MCF 10A (cell line): Measurements from ENCODE around the gene MKNK1. TPM values are rescaled to one million over a fixed set of nuclear protein-coding genes. Genes with fewer than 3 reads are reported as not detected.

Source experiments
- BruUV-seq: library from RNA; stranded (reverse); fragments of 400-500 nt; replicated peaks from 2 replicates; lab custom pipeline; 2021; lab: Mats Ljungman, UMichigan
- CTCF ChIA-PET: fragments of 300-600 bp; sonication (Branson Sonifier 250); formaldehyde crosslinking; extraction: SDS; loops from one replicate; lab custom pipeline; 2021; ENCODE audit warnings: antibody characterized with exemption, inconsistent platforms; lab: Yijun Ruan, JAX
- POLR2A ChIA-PET: fragments of 300-600, 350-650 bp; sonication (Branson Sonifier 250); formaldehyde crosslinking; extraction: SDS; loops from one replicate; lab custom pipeline; 2020; ENCODE audit warnings: antibody characterized with exemption, inconsistent platforms; lab: Yijun Ruan, JAX
- DNase-seq: peaks from one replicate; pipeline ENCODE4 v3.0.0-alpha.2; 2018; ENCODE audit not compliant: unreplicated experiment
- H3K27ac Mint-ChIP-seq: one replicate; pipeline ENCODE4 v1.8.0; 2022; ENCODE audit warnings: mild to moderate bottlenecking, low read depth, mixed read lengths; ENCODE audit not compliant: unreplicated experiment
- H3K27me3 Mint-ChIP-seq: one replicate; pipeline ENCODE4 v1.8.0; 2022; ENCODE audit warnings: mixed read lengths; ENCODE audit not compliant: insufficient read depth, unreplicated experiment
- H3K36me3 Mint-ChIP-seq: one replicate; pipeline ENCODE4 v1.8.0; 2022; ENCODE audit warnings: mild to moderate bottlenecking, moderate library complexity, mixed read lengths; ENCODE audit not compliant: insufficient read depth, unreplicated experiment
- H3K4me1 Mint-ChIP-seq: one replicate; pipeline ENCODE4 v1.8.0; 2022; ENCODE audit warnings: mixed read lengths; ENCODE audit not compliant: insufficient read depth, unreplicated experiment
- H3K4me3 Mint-ChIP-seq: one replicate; pipeline ENCODE4 v1.8.0; 2022; ENCODE audit warnings: mild to moderate bottlenecking, moderate library complexity, mixed read lengths; ENCODE audit not compliant: unreplicated experiment
- H3K9me3 Mint-ChIP-seq: one replicate; pipeline ENCODE4 v1.8.0; 2022; ENCODE audit warnings: mixed read lengths; ENCODE audit not compliant: unreplicated experiment
- intact Hi-C: fragments of 100-400 bp; cut with micrococcal nuclease; formaldehyde crosslinking; loops from 2 replicates; pipeline ENCODE4 v1.14.1; 2022
- total RNA-seq: library from RNA; stranded (reverse); gene quantifications from 2 replicates; pipeline ENCODE4 v1.2.3, GENCODE V29; 2022
- TF ChIP-seq, protein P1 (sequence below): fragments of 200-600 bp; IDR thresholded peaks from one replicate; pipeline ENCODE4 v1.8.0; 2022; ENCODE audit warnings: antibody characterized with exemption, mild to moderate bottlenecking; ENCODE audit not compliant: unreplicated experiment

MKNK1 gene
- total RNA-seq, 1 experiment from 2014 or later: 25.6 TPM

DNA sequence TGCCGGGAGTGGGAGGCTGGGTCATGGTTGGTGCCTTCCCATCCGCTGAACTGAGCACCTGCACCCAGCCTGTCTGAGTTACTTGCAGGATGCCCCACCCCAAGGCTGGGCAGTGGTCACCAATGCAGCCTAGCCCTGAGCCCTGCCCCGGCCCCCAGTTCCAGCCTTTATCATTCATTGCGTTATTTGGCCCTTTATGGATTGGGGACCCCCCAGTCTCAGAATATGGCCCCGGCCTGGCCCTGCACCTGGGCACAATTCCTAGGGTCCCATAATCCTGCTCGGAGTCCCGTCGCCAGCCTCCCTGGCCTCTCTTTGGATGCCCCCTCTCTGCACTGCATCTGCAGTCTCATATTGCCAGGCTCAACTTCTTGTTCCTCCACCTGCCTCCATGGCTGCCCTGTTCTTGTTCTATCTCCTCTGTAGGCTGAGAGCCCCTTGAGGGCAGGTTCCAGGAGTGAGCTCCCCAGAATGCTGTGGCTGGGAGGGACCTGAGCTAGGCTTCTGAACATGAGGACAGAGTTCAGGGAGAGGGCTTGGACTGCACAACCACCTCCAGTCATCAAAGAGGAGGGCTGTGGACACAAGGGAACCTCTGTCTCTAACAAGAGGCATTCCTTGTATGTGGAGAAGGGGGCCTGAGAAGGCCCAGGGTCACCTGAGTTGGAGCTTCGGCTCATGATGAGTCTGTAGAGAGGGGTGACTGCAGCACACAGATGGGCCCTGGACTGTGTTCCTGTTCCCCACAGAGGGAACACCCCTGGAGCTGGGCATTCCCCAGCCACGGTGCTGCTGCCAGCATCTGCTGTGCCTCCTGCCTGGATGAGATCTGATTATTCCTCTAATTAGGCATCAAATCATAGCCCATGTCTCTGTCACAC lies 51.5 kb downstream of the MKNK1 start:
- ChIA-PET POLR2A (interaction anchor here (0.5 kb wide), 1 partner anchor 31 kb away, joined by 3 read pairs; no protein-coding TSS in a partner anchor), CTCF (interaction anchor here (1.2 kb wide), 1 partner anchor 76 kb away, joined by 5 read pairs; no protein-coding TSS in a partner anchor)
- intact Hi-C loops: no loop called here
- Mint-ChIP-seq H3K4me1 (no peaks in the 10 kb centered on the region), H3K27me3 (peaks cover 14% of the 10 kb centered on the region), H3K4me3 (no peak overlapping the region), H3K36me3 (no peaks in the 10 kb centered on the region), H3K27ac (no peak overlapping the region), H3K9me3 (no peaks in the 10 kb centered on the region)
- no TSS peak for BruUV-seq
- no peak for DNase-seq
- TF ChIP-seq, protein P1, sequence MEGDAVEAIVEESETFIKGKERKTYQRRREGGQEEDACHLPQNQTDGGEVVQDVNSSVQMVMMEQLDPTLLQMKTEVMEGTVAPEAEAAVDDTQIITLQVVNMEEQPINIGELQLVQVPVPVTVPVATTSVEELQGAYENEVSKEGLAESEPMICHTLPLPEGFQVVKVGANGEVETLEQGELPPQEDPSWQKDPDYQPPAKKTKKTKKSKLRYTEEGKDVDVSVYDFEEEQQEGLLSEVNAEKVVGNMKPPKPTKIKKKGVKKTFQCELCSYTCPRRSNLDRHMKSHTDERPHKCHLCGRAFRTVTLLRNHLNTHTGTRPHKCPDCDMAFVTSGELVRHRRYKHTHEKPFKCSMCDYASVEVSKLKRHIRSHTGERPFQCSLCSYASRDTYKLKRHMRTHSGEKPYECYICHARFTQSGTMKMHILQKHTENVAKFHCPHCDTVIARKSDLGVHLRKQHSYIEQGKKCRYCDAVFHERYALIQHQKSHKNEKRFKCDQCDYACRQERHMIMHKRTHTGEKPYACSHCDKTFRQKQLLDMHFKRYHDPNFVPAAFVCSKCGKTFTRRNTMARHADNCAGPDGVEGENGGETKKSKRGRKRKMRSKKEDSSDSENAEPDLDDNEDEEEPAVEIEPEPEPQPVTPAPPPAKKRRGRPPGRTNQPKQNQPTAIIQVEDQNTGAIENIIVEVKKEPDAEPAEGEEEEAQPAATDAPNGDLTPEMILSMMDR: no peak

GRCh38 chr1:46551597-46552095 lies 52.4 kb downstream of the MKNK1 start, which contains the start of gene KNCN:
Gene KNCN (minus strand): TSS chr1:46551647. CDS start chr1:46551215, 432 bp downstream.
- no TSS peak for BruUV-seq
- ChIA-PET CTCF (interaction anchor here (1.3 to 6.8 kb wide), 3 partner anchors 14 to 106 kb away, joined by 3 to 62 read pairs (median 7); no protein-coding TSS in a partner anchor), POLR2A (no interaction called here)
- Mint-ChIP-seq H3K9me3 (no peaks in the 10 kb centered on the region), H3K27ac (no peak within 1 kb of the TSS), H3K27me3 (peaks cover 14% of the 10 kb centered on the region), H3K36me3 (no peaks in the 10 kb centered on the region), H3K4me1 (no peaks in the 10 kb centered on the region), H3K4me3 (no peak within 1 kb of the TSS)
- DNase-seq: no peak
- TF ChIP-seq, protein P1: no peak
- intact Hi-C loops: no loop called here

- H3K27ac Mint-ChIP-seq: no peak overlapping the region
- DNase-seq: no peak
- H3K4me3 Mint-ChIP-seq: no peak overlapping the region
- BruUV-seq: no TSS peak
- H3K4me1 Mint-ChIP-seq: no peaks in the 10 kb centered on the region
- POLR2A ChIA-PET: no interaction called here
- CTCF ChIA-PET: interaction anchor here (0.9 to 6.8 kb wide), 7 partner anchors 10 to 105 kb away, joined by 3 to 62 read pairs (median 4); a partner anchor contains a TSS
- intact Hi-C loops: no loop called here
- no peaks in the 10 kb centered on the region for H3K36me3 Mint-ChIP-seq
- TF ChIP-seq, protein P1: no peak
- peaks cover 14% of the 10 kb centered on the region for H3K27me3 Mint-ChIP-seq
- no peaks in the 10 kb centered on the region for H3K9me3 Mint-ChIP-seq
Observed at GRCh38 chr1:46550751-46551231, 53.3 kb downstream of the MKNK1 start.
